Keratinocyte (primary cell): ENCODE results near the gene NLGN1.

Experiments used
- EZH2 ChIP-seq: IDR thresholded peaks from one replicate; pipeline ENCODE4 v1.6.1; 2012; ENCODE audit warnings: inconsistent platforms, mild to moderate bottlenecking, low read length, moderate library complexity
- TF ChIP-seq, protein P1 (sequence below), 3 experiments: IDR thresholded peaks in 1 of 3; conservative IDR thresholded peaks in 1 of 3; optimal IDR thresholded peaks in 1 of 3; 2 replicates in 2 of 3; 3 replicates in 1 of 3; pipeline versions ENCODE3 to v1.5.1; 2011; ENCODE audit warnings: low read length in 3 of 3, mild to moderate bottlenecking in 3 of 3, moderate library complexity in 2 of 3, control low read depth in 1 of 3, inconsistent platforms in 1 of 3; ENCODE audit not compliant: insufficient read depth in 2 of 3; ENCODE audit errors: extremely low read depth in 1 of 3

DNA sequence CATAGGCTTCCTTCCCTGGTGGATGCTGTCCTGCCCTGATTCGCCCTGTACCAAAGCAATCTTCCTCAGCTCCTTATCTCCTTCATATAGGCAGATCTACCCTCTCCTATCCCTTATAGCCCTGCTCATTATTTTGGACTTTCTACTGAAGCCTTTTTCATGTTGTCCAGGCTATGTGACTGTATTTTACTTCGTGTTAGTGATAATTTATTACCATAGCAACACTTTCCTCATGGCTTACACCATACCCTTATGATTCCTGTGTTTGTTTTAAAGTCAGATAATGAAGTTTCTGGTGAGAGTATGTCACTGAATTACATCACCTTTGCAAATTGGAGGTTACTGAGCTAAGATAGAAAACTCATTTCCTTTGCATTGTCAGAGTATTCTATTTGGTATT lies 352.6 kb downstream of the NLGN1 start:
- TF ChIP-seq, protein P1, sequence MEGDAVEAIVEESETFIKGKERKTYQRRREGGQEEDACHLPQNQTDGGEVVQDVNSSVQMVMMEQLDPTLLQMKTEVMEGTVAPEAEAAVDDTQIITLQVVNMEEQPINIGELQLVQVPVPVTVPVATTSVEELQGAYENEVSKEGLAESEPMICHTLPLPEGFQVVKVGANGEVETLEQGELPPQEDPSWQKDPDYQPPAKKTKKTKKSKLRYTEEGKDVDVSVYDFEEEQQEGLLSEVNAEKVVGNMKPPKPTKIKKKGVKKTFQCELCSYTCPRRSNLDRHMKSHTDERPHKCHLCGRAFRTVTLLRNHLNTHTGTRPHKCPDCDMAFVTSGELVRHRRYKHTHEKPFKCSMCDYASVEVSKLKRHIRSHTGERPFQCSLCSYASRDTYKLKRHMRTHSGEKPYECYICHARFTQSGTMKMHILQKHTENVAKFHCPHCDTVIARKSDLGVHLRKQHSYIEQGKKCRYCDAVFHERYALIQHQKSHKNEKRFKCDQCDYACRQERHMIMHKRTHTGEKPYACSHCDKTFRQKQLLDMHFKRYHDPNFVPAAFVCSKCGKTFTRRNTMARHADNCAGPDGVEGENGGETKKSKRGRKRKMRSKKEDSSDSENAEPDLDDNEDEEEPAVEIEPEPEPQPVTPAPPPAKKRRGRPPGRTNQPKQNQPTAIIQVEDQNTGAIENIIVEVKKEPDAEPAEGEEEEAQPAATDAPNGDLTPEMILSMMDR (optimal IDR thresholded peaks at IDR 0.05 in 1 of 3, IDR thresholded peaks at IDR 0.05 in 1 of 3, conservative IDR thresholded peaks at IDR 0.05 in 1 of 3; ENCODE audit: extremely low read depth in 1 of 3, insufficient read depth in 2 of 3, low read length in 3 of 3) = no peak
- no peak for TF ChIP-seq EZH2
